Measurements from ENCODE around the gene NPY5R. TPM values are rescaled to one million over a fixed set of nuclear protein-coding genes. Genes with fewer than 3 reads are reported as not detected.
A peak's percentile ranks its signal among the peaks of the same experiment; 100 is the strongest.

The NPY5R gene
- polyA plus RNA-seq, 3 donors = not detected

DNA sequence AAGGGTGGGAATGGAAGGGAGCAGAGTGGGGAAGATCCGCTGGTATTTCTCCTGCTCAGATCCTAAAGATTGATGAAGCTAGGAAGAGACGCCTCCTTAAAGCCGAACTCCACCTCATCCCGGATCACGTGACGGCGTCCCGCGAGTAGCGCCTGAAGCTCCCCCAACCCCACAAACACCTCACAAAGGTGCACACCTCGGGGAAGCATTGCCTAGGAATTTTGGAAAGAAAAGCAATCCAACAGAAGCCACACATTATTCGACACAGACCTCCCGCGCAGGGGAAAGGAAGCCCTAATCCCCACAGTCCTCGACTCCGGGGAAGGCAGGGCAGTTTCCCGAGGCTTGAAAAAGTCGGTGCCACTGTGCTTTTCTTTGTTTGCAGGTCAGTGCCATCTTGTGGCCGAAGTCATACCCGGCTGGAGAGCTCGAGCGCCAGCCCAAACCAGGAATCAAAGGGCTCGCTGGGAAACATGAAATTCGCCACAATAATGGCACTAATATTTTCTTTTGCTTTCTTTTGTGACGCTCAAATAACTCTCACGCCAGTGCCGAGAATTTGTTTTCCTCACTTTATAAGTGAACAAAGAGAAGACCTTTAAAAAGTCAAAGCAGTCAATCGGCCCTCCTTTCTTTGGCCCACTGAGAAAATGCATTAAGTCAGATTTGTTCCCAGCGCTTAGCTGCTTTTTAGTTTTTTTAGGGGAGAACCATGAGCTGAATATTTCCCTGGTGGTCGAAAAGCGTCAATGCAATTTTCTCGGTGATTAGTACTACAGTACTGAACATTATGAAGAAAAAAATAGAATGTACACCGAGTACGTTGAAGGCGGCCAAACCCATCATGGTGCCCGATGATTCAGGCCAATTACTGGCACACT is 10.9 kb upstream of the NPY5R start, which contains the start of gene NPY1R:
Gene NPY1R (minus strand): TSS at position 71 of the 881 bp plus-strand sequence. CDS start 6,042 bp downstream, outside the sequence.
- Histone ChIP-seq H4K20me1 (ENCODE audit: insufficient read depth, low read length) (no peaks in the 10 kb centered on the region), H3K79me2 (ENCODE audit: insufficient read depth, low read length) (no peaks in the 10 kb centered on the region), H3K4me2 (replicated peaks; ENCODE audit: extremely low read depth, low read length, poor library complexity, severe bottlenecking) (peak within 1 kb of the TSS; percentile 63), H3K27me3 (ENCODE audit: control insufficient read depth in 2 of 2, insufficient read depth in 2 of 2, low read length in 2 of 2) (peaks cover 46 to 74% of the 10 kb centered on the region in 2 donors), H2AFZ (ENCODE audit: insufficient read depth, low read depth, low read length, poor library complexity, severe bottlenecking) (peak within 1 kb of the TSS; percentile 70), H3K4me1 (ENCODE audit: control insufficient read depth in 1 of 2, insufficient read depth in 2 of 2, low read length in 2 of 2) (peaks cover 8 to 12% of the 10 kb centered on the region in 2 donors), H3K4me3 (replicated peaks in 1 of 3; ENCODE audit: low read depth in 2 of 3, low read length in 3 of 3) (peak within 1 kb of the TSS in 1 of 3 experiments; percentile 61), H3K9ac (ENCODE audit: insufficient read depth, low read length, poor library complexity, severe bottlenecking) (no peak within 1 kb of the TSS), H3K36me3 (replicated peaks in 1 of 2; ENCODE audit: control insufficient read depth in 1 of 2, insufficient read depth in 2 of 2, low read length in 2 of 2) (no peaks in the 10 kb centered on the region), H3K9me3 (replicated peaks in 1 of 2; ENCODE audit: control insufficient read depth in 1 of 2, insufficient read depth in 1 of 2, low read length in 2 of 2) (peaks cover 0 to 20% of the 10 kb centered on the region in 2 donors), H3K27ac (ENCODE audit: low read depth in 1 of 2, low read length in 2 of 2) (no peak within 1 kb of the TSS)
- Mint-ChIP-seq H3K4me1 (peaks cover 14% of the 10 kb centered on the region), H3K4me3 (peak within 1 kb of the TSS; percentile 63 to 85), H3K36me3 (no peaks in the 10 kb centered on the region), H3K27ac (peak within 1 kb of the TSS in 1 of 7 donors; percentile 32), H3K27me3 (ENCODE audit: low read depth in 3 of 3) (peaks cover 54 to 62% (median 57%) of the 10 kb centered on the region in 3 donors), H3K9me3 (peaks cover 0 to 14% (median 7%) of the 10 kb centered on the region in 7 donors)
- intact Hi-C loops (cut with micrococcal nuclease) = no loop called here
- TF ChIP-seq, protein P1, sequence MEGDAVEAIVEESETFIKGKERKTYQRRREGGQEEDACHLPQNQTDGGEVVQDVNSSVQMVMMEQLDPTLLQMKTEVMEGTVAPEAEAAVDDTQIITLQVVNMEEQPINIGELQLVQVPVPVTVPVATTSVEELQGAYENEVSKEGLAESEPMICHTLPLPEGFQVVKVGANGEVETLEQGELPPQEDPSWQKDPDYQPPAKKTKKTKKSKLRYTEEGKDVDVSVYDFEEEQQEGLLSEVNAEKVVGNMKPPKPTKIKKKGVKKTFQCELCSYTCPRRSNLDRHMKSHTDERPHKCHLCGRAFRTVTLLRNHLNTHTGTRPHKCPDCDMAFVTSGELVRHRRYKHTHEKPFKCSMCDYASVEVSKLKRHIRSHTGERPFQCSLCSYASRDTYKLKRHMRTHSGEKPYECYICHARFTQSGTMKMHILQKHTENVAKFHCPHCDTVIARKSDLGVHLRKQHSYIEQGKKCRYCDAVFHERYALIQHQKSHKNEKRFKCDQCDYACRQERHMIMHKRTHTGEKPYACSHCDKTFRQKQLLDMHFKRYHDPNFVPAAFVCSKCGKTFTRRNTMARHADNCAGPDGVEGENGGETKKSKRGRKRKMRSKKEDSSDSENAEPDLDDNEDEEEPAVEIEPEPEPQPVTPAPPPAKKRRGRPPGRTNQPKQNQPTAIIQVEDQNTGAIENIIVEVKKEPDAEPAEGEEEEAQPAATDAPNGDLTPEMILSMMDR (IDR thresholded peaks at IDR 0.05) = peak; percentile 34
- WGBS (ENCODE audit: insufficient coverage) = 14% methylated on average over 33 of the region's 36 CpGs
- peak in 1 of 3 donors; percentile 7 for DNase-seq

DNA sequence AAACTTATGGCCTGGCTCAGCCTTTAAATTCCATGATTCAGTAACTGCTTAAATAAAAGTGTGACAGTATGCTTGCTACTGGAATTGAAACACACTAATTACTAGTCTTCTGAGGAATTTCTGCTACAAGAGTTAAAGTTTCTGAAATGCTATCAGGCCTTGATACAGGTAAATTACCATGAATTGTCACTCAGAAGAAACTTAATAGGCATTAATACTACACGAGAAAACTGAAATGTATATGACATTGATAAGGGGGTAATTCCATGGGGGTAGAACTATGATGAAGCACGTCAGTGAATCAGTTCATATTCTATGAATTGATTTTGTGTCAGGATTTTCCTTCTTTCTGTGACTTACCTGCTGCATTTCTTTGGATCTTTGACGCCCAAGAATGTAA is 8.3 kb upstream of the NPY5R start:
- peaks cover 0 to 20% of the 10 kb centered on the region in 2 donors for H3K9me3 ChIP-seq (replicated peaks in 1 of 2; ENCODE audit: control insufficient read depth in 1 of 2, insufficient read depth in 1 of 2, low read length in 2 of 2)
- peaks cover 14% of the 10 kb centered on the region for H3K4me1 Mint-ChIP-seq
- H4K20me1 ChIP-seq (ENCODE audit: insufficient read depth, low read length) = no peaks in the 10 kb centered on the region
- no peaks in the 10 kb centered on the region for H3K36me3 ChIP-seq (replicated peaks in 1 of 2; ENCODE audit: control insufficient read depth in 1 of 2, insufficient read depth in 2 of 2, low read length in 2 of 2)
- no peak overlapping the region for H3K9ac ChIP-seq (ENCODE audit: insufficient read depth, low read length, poor library complexity, severe bottlenecking)
- H2AFZ ChIP-seq (ENCODE audit: insufficient read depth, low read depth, low read length, poor library complexity, severe bottlenecking) = no peak overlapping the region
- H3K4me3 ChIP-seq (replicated peaks in 1 of 3; ENCODE audit: low read depth in 2 of 3, low read length in 3 of 3) = no peak overlapping the region
- H3K36me3 Mint-ChIP-seq = no peaks in the 10 kb centered on the region
- WGBS (ENCODE audit: insufficient coverage) = no CpG with 5 or more reads among the region's 3 CpGs
- H3K27ac ChIP-seq (ENCODE audit: low read depth in 1 of 2, low read length in 2 of 2) = no peak overlapping the region
- H3K4me3 Mint-ChIP-seq = no peak overlapping the region
- peaks cover 42 to 61% of the 10 kb centered on the region in 2 donors for H3K27me3 ChIP-seq (ENCODE audit: control insufficient read depth in 2 of 2, insufficient read depth in 2 of 2, low read length in 2 of 2)
- H3K4me2 ChIP-seq (replicated peaks; ENCODE audit: extremely low read depth, low read length, poor library complexity, severe bottlenecking) = no peak overlapping the region
- intact Hi-C loops (cut with micrococcal nuclease) = no loop called here
- no peak overlapping the region for H3K27ac Mint-ChIP-seq
- peaks cover 8 to 12% of the 10 kb centered on the region in 2 donors for H3K4me1 ChIP-seq (ENCODE audit: control insufficient read depth in 1 of 2, insufficient read depth in 2 of 2, low read length in 2 of 2)
- H3K9me3 Mint-ChIP-seq = peaks cover 0 to 14% (median 7%) of the 10 kb centered on the region in 7 donors
- no peak for DNase-seq
- peaks cover 55 to 60% (median 55%) of the 10 kb centered on the region in 3 donors for H3K27me3 Mint-ChIP-seq (ENCODE audit: low read depth in 3 of 3)
- TF ChIP-seq, protein P1 (IDR thresholded peaks at IDR 0.05) = no peak
- no peaks in the 10 kb centered on the region for H3K79me2 ChIP-seq (ENCODE audit: insufficient read depth, low read length)
